Measurements from ENCODE around the gene LARGE1. TPM values are rescaled to one million over a fixed set of nuclear protein-coding genes. Genes with fewer than 3 reads are reported as not detected.

Gene LARGE1
- total and polyA plus RNA-seq, 9 of the 15 experiments (the other 6 are each of a cell fraction or from before 2014, with no cell fraction given), result 0.01 to 0.66 (median 0.14) TPM; not detected in 2

DNA sequence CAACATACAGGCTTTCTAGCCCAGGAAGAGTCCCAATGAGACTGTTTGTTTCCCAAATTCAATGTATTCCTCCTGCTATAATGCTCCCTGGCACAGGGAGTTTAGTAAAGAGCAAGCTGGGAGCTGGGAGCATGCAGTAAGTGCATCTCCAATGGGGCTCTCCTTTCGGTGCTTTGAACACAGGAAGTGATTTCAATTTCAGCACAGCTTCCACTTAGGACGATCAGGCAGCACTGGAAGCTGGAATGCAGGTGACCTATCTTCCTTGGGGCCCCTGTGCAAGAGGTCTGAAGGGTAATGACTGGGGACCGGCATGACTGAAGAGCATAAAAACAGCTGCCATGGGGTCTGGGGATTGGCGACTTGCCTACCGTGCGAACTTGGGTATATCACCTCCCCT is 76.0 kb downstream of the LARGE1 start:
- Histone ChIP-seq H3K36me3 (ENCODE audit: control insufficient read depth, insufficient read depth, low read length) (no peaks in the 10 kb centered on the region), H3K4me3 (no peak overlapping the region), H3K9me1 (ENCODE audit: control insufficient read depth, insufficient read depth, low read length) (no peaks in the 10 kb centered on the region), H3K4me2 (ENCODE audit: insufficient read depth, low read length) (no peak overlapping the region), H3K9ac (ENCODE audit: insufficient read depth in 1 of 2, low read depth in 2 of 2, low read length in 2 of 2) (no peak overlapping the region), H2AFZ (ENCODE audit: low read depth, low read length) (no peak overlapping the region), H3K27me3 (ENCODE audit: control insufficient read depth in 2 of 2, insufficient read depth in 2 of 2, low read length in 2 of 2) (no peaks in the 10 kb centered on the region), H3K9me3 (replicated peaks; ENCODE audit: control insufficient read depth, insufficient read depth, low read depth, low read length) (no peaks in the 10 kb centered on the region), H4K20me1 (replicated peaks; ENCODE audit: control insufficient read depth, insufficient read depth, low read length) (no peaks in the 10 kb centered on the region), H3K27ac (ENCODE audit: extremely low read depth, low read depth, low read length) (no peak overlapping the region), H3K79me2 (ENCODE audit: control insufficient read depth, insufficient read depth, low read length) (no peaks in the 10 kb centered on the region), H3K4me1 (replicated peaks in 1 of 2; ENCODE audit: control insufficient read depth in 2 of 2, insufficient read depth in 2 of 2, low read length in 2 of 2) (no peaks in the 10 kb centered on the region)
- DNase-seq (ENCODE audit: extremely low read depth in 1 of 4, low spot score in 3 of 4) (no peak), FAIRE-seq (no peak), ATAC-seq (no peak)
- 0% methylated on average over 6 of the region's 6 CpGs for WGBS (ENCODE audit: insufficient coverage, low coverage, missing lambda C conversion rate)
- no TSS peak for BruUV-seq (replicated peaks)
- intact Hi-C loops (cut with micrococcal nuclease), result no loop called here
- ChIA-PET CTCF (ENCODE audit: low intra/inter-chr PET ratio) (no interaction called here), POLR2A (no interaction called here)
- in situ Hi-C loops (cut with MboI), result no loop called here
- TF ChIP-seq PPARD (CRISPR knock-in tag; IDR thresholded peaks at IDR 0.05) (no peak), HLTF (IDR thresholded peaks at IDR 0.05) (no peak), CBX3 (IDR thresholded peaks at IDR 0.05; ENCODE audit: borderline replicate concordance in 1 of 2, low read length in 2 of 2) (no peak), KLF13 (tag; IDR thresholded peaks at IDR 0.05; ENCODE audit: borderline replicate concordance, low read depth) (no peak), NCOA6 (IDR thresholded peaks at IDR 0.05) (no peak), JUND (IDR thresholded peaks at IDR 0.05; ENCODE audit: borderline replicate concordance, low read depth, low read length) (no peak), JUND (tag; IDR thresholded peaks at IDR 0.05; ENCODE audit: borderline replicate concordance, low read depth, low read length) (no peak), ZNF354B (CRISPR knock-in tag; IDR thresholded peaks at IDR 0.05) (no peak)
- TF ChIP-seq, protein P1, sequence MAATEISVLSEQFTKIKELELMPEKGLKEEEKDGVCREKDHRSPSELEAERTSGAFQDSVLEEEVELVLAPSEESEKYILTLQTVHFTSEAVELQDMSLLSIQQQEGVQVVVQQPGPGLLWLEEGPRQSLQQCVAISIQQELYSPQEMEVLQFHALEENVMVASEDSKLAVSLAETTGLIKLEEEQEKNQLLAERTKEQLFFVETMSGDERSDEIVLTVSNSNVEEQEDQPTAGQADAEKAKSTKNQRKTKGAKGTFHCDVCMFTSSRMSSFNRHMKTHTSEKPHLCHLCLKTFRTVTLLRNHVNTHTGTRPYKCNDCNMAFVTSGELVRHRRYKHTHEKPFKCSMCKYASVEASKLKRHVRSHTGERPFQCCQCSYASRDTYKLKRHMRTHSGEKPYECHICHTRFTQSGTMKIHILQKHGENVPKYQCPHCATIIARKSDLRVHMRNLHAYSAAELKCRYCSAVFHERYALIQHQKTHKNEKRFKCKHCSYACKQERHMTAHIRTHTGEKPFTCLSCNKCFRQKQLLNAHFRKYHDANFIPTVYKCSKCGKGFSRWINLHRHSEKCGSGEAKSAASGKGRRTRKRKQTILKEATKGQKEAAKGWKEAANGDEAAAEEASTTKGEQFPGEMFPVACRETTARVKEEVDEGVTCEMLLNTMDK (IDR thresholded peaks at IDR 0.05; ENCODE audit: borderline replicate concordance, insufficient read depth, low read depth, low read length, poor library complexity, severe bottlenecking), result no peak
- TF ChIP-seq, protein P2, sequence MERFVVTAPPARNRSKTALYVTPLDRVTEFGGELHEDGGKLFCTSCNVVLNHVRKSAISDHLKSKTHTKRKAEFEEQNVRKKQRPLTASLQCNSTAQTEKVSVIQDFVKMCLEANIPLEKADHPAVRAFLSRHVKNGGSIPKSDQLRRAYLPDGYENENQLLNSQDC (CRISPR knock-in tag; IDR thresholded peaks at IDR 0.05), result no peak
- TF ChIP-seq, protein P3, sequence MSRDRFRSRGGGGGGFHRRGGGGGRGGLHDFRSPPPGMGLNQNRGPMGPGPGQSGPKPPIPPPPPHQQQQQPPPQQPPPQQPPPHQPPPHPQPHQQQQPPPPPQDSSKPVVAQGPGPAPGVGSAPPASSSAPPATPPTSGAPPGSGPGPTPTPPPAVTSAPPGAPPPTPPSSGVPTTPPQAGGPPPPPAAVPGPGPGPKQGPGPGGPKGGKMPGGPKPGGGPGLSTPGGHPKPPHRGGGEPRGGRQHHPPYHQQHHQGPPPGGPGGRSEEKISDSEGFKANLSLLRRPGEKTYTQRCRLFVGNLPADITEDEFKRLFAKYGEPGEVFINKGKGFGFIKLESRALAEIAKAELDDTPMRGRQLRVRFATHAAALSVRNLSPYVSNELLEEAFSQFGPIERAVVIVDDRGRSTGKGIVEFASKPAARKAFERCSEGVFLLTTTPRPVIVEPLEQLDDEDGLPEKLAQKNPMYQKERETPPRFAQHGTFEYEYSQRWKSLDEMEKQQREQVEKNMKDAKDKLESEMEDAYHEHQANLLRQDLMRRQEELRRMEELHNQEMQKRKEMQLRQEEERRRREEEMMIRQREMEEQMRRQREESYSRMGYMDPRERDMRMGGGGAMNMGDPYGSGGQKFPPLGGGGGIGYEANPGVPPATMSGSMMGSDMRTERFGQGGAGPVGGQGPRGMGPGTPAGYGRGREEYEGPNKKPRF (IDR thresholded peaks at IDR 0.05; ENCODE audit: low read depth, low read length), result no peak
- TF ChIP-seq, protein P4, sequence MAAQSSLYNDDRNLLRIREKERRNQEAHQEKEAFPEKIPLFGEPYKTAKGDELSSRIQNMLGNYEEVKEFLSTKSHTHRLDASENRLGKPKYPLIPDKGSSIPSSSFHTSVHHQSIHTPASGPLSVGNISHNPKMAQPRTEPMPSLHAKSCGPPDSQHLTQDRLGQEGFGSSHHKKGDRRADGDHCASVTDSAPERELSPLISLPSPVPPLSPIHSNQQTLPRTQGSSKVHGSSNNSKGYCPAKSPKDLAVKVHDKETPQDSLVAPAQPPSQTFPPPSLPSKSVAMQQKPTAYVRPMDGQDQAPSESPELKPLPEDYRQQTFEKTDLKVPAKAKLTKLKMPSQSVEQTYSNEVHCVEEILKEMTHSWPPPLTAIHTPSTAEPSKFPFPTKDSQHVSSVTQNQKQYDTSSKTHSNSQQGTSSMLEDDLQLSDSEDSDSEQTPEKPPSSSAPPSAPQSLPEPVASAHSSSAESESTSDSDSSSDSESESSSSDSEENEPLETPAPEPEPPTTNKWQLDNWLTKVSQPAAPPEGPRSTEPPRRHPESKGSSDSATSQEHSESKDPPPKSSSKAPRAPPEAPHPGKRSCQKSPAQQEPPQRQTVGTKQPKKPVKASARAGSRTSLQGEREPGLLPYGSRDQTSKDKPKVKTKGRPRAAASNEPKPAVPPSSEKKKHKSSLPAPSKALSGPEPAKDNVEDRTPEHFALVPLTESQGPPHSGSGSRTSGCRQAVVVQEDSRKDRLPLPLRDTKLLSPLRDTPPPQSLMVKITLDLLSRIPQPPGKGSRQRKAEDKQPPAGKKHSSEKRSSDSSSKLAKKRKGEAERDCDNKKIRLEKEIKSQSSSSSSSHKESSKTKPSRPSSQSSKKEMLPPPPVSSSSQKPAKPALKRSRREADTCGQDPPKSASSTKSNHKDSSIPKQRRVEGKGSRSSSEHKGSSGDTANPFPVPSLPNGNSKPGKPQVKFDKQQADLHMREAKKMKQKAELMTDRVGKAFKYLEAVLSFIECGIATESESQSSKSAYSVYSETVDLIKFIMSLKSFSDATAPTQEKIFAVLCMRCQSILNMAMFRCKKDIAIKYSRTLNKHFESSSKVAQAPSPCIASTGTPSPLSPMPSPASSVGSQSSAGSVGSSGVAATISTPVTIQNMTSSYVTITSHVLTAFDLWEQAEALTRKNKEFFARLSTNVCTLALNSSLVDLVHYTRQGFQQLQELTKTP (IDR thresholded peaks at IDR 0.05; ENCODE audit: low read depth in 1 of 2, partially characterized antibody in 2 of 2), result no peak

All from K562 (cell line).